HEK293 (cell line): ENCODE data around the gene CDC42EP2.

Experiments
- ATF2 ChIP-seq: fragments of 450-650 bp; formaldehyde crosslinking; IDR thresholded peaks from 2 replicates; pipeline ENCODE4 v1.5.1; 2016; ENCODE audit warnings: missing biosample characterization, missing genetic modification characterization, low read depth
- CTCF ChIP-seq: fragments of 450-650 bp; formaldehyde crosslinking; IDR thresholded peaks from 2 replicates; pipeline ENCODE4 v1.5.1; 2016; ENCODE audit warnings: missing biosample characterization, missing genetic modification characterization
- ZBTB8A ChIP-seq: fragments of 450-650 bp; formaldehyde crosslinking; IDR thresholded peaks from 2 replicates; pipeline ENCODE4 v1.5.1; 2016; ENCODE audit warnings: missing biosample characterization, missing genetic modification characterization
- ZFP3 ChIP-seq: fragments of 450-650 bp; formaldehyde crosslinking; IDR thresholded peaks from 2 replicates; pipeline ENCODE4 v1.5.1; 2016; ENCODE audit warnings: low read depth, missing biosample characterization, missing genetic modification characterization
- ZNF132 ChIP-seq: fragments of 450-650 bp; formaldehyde crosslinking; IDR thresholded peaks from 2 replicates; pipeline ENCODE4 v1.5.1; 2017; ENCODE audit warnings: missing biosample characterization, missing genetic modification characterization, borderline replicate concordance
- ZNF174 ChIP-seq: fragments of 450-650 bp; formaldehyde crosslinking; IDR thresholded peaks from 2 replicates; pipeline ENCODE4 v1.5.0; 2017; ENCODE audit warnings: missing biosample characterization, mild to moderate bottlenecking, missing genetic modification characterization
- ZNF211 ChIP-seq: fragments of 450-650 bp; formaldehyde crosslinking; IDR thresholded peaks from 2 replicates; pipeline ENCODE4 v1.5.1; 2016; ENCODE audit warnings: low read depth, missing biosample characterization, missing genetic modification characterization
- ZNF223 ChIP-seq: fragments of 450-650 bp; formaldehyde crosslinking; IDR thresholded peaks from 2 replicates; pipeline ENCODE4 v1.5.1; 2016; ENCODE audit warnings: missing biosample characterization, missing genetic modification characterization
- ZNF292 ChIP-seq: fragments of 450-650 bp; formaldehyde crosslinking; IDR thresholded peaks from 2 replicates; pipeline ENCODE4 v1.5.1; 2016; ENCODE audit warnings: low read depth, missing biosample characterization, missing genetic modification characterization, borderline replicate concordance
- ZNF501 ChIP-seq: fragments of 450-650 bp; formaldehyde crosslinking; IDR thresholded peaks from 2 replicates; pipeline ENCODE4 v1.5.1; 2016; ENCODE audit warnings: missing biosample characterization, missing genetic modification characterization
- ZNF677 ChIP-seq: fragments of 450-650 bp; IDR thresholded peaks from 2 replicates; pipeline ENCODE4 v1.5.0; 2018; ENCODE audit warnings: missing biosample characterization, mild to moderate bottlenecking, missing genetic modification characterization, moderate library complexity
- ZSCAN4 ChIP-seq: fragments of 450-650 bp; formaldehyde crosslinking; IDR thresholded peaks from 2 replicates; pipeline ENCODE4 v1.5.1; 2017; ENCODE audit warnings: missing biosample characterization, missing genetic modification characterization

- no peak for TF ChIP-seq ATF2 (tag by site-specific recombination)
- no peak for TF ChIP-seq ZFP3
- TF ChIP-seq ZNF132 (tag by site-specific recombination) = no peak
- TF ChIP-seq CTCF = no peak
- TF ChIP-seq ZNF677 = no peak
- no peak for TF ChIP-seq ZSCAN4 (tag by site-specific recombination)
- no peak for TF ChIP-seq ZNF292 (tag by site-specific recombination)
- TF ChIP-seq ZBTB8A = no peak
- no peak for TF ChIP-seq ZNF501 (tag by site-specific recombination)
- TF ChIP-seq ZNF223 = no peak
- TF ChIP-seq ZNF174 (tag by site-specific recombination) = no peak
- TF ChIP-seq ZNF211 (tag by site-specific recombination) = no peak
These were observed 38.8 kb upstream of the CDC42EP2 start for GRCh38 chr11:65275906-65276305.
